Measurements from ENCODE around the gene TCEAL8.

Gene TCEAL8

DNA sequence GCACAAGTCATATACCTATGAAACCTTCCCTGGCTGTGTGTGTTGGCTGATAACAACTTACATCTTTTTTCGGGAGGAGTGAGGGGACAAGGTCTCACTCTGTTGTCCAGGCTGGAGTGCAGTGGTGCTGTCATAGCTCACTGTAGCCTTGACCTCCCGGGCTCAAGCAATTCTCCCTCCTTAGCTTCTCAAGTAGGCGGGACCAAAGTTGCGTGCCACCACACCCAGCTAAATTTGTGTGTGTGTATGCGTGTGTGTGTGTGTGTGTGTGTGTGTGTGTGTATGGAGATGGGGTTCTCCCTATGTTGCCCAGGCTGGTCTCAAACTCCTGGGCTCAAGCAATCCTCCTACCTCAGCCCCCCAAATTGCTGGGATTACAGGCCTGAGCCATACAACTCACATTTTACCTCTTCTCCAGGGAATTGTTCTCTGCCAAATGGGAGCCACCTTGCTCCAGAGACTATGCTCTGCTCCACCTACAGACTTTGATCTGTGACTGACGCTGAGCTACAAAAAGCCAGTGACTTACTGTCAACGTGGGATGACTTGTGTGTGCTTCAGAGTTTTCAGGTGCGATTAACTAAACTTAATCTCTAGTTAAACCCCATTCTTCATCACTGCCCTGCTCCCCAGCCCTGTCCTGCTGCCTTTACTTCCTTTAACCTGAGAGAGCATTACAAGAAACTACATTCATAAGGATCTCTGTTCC lies 42.1 kb downstream of the TCEAL8 start:
- DNase-seq, result no peak

DNA sequence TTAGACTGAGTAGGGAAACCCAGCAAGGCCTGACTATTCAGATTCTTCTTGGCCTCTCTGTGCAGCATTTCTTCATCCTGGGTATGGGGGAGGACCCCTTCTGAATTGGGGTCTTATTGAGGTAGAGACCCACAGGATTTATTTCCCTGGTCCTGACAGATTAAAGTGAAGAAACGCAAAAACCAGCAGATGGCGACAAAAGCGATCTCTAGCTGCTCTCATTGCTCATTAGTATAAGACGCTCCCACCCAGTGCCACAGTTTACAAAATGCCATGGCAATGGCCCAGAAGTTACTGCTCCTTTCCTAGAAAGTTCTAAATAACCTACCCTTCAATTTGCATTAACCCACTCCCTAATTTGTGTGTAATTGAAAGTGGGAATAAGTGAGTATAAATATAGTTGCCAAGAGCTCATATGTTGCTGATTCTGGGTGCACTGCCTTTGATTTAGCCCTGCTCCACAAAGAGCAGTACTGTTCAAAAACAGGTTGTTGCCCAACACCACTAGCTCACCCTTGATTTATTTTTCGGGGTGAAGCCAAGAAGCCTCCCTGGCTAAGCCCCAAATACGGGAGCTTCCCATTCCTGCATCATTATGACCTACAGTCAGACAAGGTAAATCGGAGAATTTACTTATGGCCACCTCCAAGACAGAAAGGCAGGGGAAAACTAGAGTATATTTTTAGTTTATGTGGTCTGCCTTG lies 43.8 kb downstream of the TCEAL8 start:
- DNase-seq, result no peak

DNA sequence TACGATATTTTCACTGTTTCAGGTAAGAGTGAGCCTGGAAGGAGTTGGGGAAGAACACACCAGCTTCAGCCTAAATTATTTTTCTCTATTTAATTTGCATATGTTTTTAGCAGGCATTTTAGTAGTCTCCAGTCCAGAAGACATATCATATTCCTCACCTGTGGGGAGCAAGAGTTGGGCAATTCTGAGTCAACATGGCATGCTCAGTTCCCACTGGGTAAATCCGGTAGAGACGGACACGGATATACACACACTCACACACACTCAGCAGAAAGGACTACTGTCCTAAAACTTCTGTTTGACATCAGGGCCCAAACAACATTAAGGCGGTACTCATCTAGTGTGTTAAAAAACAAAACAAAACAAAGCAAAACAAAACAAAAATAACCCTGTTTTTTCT lies 44.9 kb downstream of the TCEAL8 start:
- DNase-seq, result no peak
